OCI-LY1 (cell line): Measurements from ENCODE around the gene MPRIP.

Source experiments
- H2AFZ ChIP-seq: fragments of 200-600 bp; sonication (generic), shearing (Covaris generic); 2 replicates; pipeline ENCODE4 v1.6.0; 2014; ENCODE audit warnings: antibody characterized with exemption, mild to moderate bottlenecking, low read length
- H3F3A ChIP-seq: fragments of 200-600 bp; sonication (generic), shearing (Covaris generic); 2 replicates; pipeline ENCODE4 v1.6.0; 2014; ENCODE audit warnings: mild to moderate bottlenecking, antibody characterized with exemption, low read length, moderate library complexity; ENCODE audit not compliant: insufficient read depth
- H3K27ac ChIP-seq: fragments of 200-600 bp; sonication (generic); 2 replicates; pipeline ENCODE4 v1.5.1; 2014; ENCODE audit warnings: low read length, mixed run types, mild to moderate bottlenecking, low read depth; ENCODE audit not compliant: poor library complexity, severe bottlenecking
- H3K27me3 ChIP-seq: fragments of 200-600 bp; sonication (generic); 2 replicates; pipeline ENCODE4 v1.6.0; 2014; ENCODE audit warnings: antibody characterized with exemption, mild to moderate bottlenecking, low read length, moderate library complexity; ENCODE audit not compliant: insufficient read depth
- H3K36me3 ChIP-seq: fragments of 200-600 bp; sonication (generic); 2 replicates; pipeline ENCODE4 v1.6.1; 2014; ENCODE audit warnings: mild to moderate bottlenecking, antibody characterized with exemption, low read length, moderate library complexity, mixed read lengths; ENCODE audit not compliant: insufficient read depth
- H3K4me1 ChIP-seq: fragments of 200-600 bp; sonication (generic); 2 replicates; pipeline ENCODE4 v1.5.1; 2014; ENCODE audit warnings: mild to moderate bottlenecking, low read length, moderate library complexity; ENCODE audit not compliant: insufficient read depth, severe bottlenecking
- H3K4me2 ChIP-seq: fragments of 200-600 bp; sonication (generic), shearing (Covaris generic); 2 replicates; pipeline ENCODE4 v1.6.1; 2014; ENCODE audit warnings: low read length
- H3K4me3 ChIP-seq: fragments of 200-600 bp; sonication (generic); 2 replicates; pipeline ENCODE4 v1.5.1; 2014; ENCODE audit warnings: low read length, low read depth, mild to moderate bottlenecking, mixed read lengths; ENCODE audit not compliant: poor library complexity, severe bottlenecking
- H3K79me2 ChIP-seq: fragments of 200-600 bp; shearing (Covaris generic); 2 replicates; pipeline ENCODE4 v1.6.1; 2016; ENCODE audit warnings: mixed run types, low read length, mixed read lengths; ENCODE audit not compliant: insufficient read depth
- H3K9ac ChIP-seq: fragments of 200-600 bp; sonication (generic), shearing (Covaris generic); 2 replicates; pipeline ENCODE4 v1.6.1; 2014; ENCODE audit warnings: mild to moderate bottlenecking, low read length, mixed read lengths
- H3K9me2 ChIP-seq: fragments of 200-600 bp; sonication (generic), shearing (Covaris generic); 2 replicates; pipeline ENCODE4 v1.6.1; 2014; ENCODE audit warnings: low read depth, mild to moderate bottlenecking, low read length, mixed read lengths
- H3K9me3 ChIP-seq: fragments of 200-600 bp; shearing (Covaris generic); 2 replicates; pipeline ENCODE4 v1.6.1; 2014; ENCODE audit warnings: low read length, mixed read lengths
- H4K20me1 ChIP-seq: fragments of 200-600 bp; sonication (generic), shearing (Covaris generic); 2 replicates; pipeline ENCODE4 v1.6.0; 2016; ENCODE audit warnings: mild to moderate bottlenecking, low read length; ENCODE audit not compliant: insufficient read depth
- CTCF ChIP-seq: fragments of 200-600 bp; sonication (generic), shearing (Covaris generic); IDR thresholded peaks from 2 replicates; pipeline ENCODE4 v1.5.1; 2017; ENCODE audit warnings: mild to moderate bottlenecking, antibody characterized with exemption, low read length, moderate library complexity, mixed read lengths
- EZH2 ChIP-seq: fragments of 200-600 bp; sonication (generic), shearing (Covaris generic); IDR thresholded peaks from 2 replicates; pipeline ENCODE4 v1.8.0; 2017; ENCODE audit warnings: borderline replicate concordance, mixed run types, mild to moderate bottlenecking, antibody characterized with exemption, low read length, moderate library complexity, mixed read lengths

Gene MPRIP

GRCh38 chr17:17103160-17103559 lies 60.9 kb downstream of the MPRIP start:
- Histone ChIP-seq H2AFZ (no peak overlapping the region), H4K20me1 (no peaks in the 10 kb centered on the region), H3K79me2 (no peaks in the 10 kb centered on the region), H3K9ac (no peak overlapping the region), H3K27me3 (no peaks in the 10 kb centered on the region), H3K36me3 (no peaks in the 10 kb centered on the region), H3K9me3 (no peaks in the 10 kb centered on the region), H3K9me2 (no peaks in the 10 kb centered on the region), H3K4me2 (no peak overlapping the region), H3K27ac (no peak overlapping the region), H3K4me3 (no peak overlapping the region), H3K4me1 (peaks cover under 1% of the 10 kb centered on the region), H3F3A (no peaks in the 10 kb centered on the region)
- TF ChIP-seq CTCF: no peak

GRCh38 chr17:17104036-17104435 lies 61.8 kb downstream of the MPRIP start:
- no peak overlapping the region for H3K4me2 ChIP-seq

GRCh38 chr17:17104494-17104893 lies 62.2 kb downstream of the MPRIP start:
- no peaks in the 10 kb centered on the region for H3K27me3 ChIP-seq
- H3K36me3 ChIP-seq: no peaks in the 10 kb centered on the region
- peaks cover 13% of the 10 kb centered on the region for H3K4me1 ChIP-seq
- no peak overlapping the region for H3K4me3 ChIP-seq
- no peaks in the 10 kb centered on the region for H3F3A ChIP-seq
- no peak overlapping the region for H3K4me2 ChIP-seq
- H3K9ac ChIP-seq: no peak overlapping the region
- no peaks in the 10 kb centered on the region for H4K20me1 ChIP-seq
- no peaks in the 10 kb centered on the region for H3K9me2 ChIP-seq
- no peak overlapping the region for H2AFZ ChIP-seq
- no peak for TF ChIP-seq CTCF
- no peak for TF ChIP-seq EZH2
- no peak overlapping the region for H3K27ac ChIP-seq
- no peaks in the 10 kb centered on the region for H3K79me2 ChIP-seq
- no peaks in the 10 kb centered on the region for H3K9me3 ChIP-seq

More at GRCh38 chr17:17104036-17104435, 61.8 kb downstream of the MPRIP start:
- Histone ChIP-seq H4K20me1 (no peaks in the 10 kb centered on the region), H3K4me3 (no peak overlapping the region), H3F3A (no peaks in the 10 kb centered on the region), H3K79me2 (no peaks in the 10 kb centered on the region), H3K27ac (no peak overlapping the region), H3K4me1 (peaks cover 10% of the 10 kb centered on the region), H3K9me3 (no peaks in the 10 kb centered on the region), H3K9me2 (no peaks in the 10 kb centered on the region), H3K36me3 (no peaks in the 10 kb centered on the region), H3K9ac (no peak overlapping the region), H2AFZ (no peak overlapping the region), H3K27me3 (no peaks in the 10 kb centered on the region)
- TF ChIP-seq CTCF (no peak), EZH2 (no peak)
